Adrenal gland (tissue), 5 donors: ENCODE data around the gene PCDHB15.
A peak's percentile ranks its signal among the peaks of the same experiment; 100 is the strongest.

Source experiments
- CTCF ChIP-seq, 6 experiments: fragments of 450-650 bp in 4 of 6; fragments of 200-600 bp in 2 of 6; sonication (generic) in 1 of 6; IDR thresholded peaks; 1 replicate in 5 of 6; 2 replicates in 1 of 6; pipeline versions ENCODE4 v1.5.1 to v1.8.0; 2016 to 2021; ENCODE audit warnings: antibody characterized with exemption in 6 of 6, mild to moderate bottlenecking in 2 of 6, moderate library complexity in 1 of 6
- POLR2A ChIP-seq, 2 donors: fragments of 450-650 bp; IDR thresholded peaks; one replicate each; pipeline ENCODE4 v1.6.1; 2017; ENCODE audit warnings: antibody characterized with exemption in 2 of 2, mild to moderate bottlenecking in 2 of 2, moderate library complexity in 1 of 2
- donor health status: DM: no; HTN: no; CAD: no.

GRCh38 chr5:141199359-141200235 is 45.6 kb upstream of the PCDHB15 start, which contains the start of gene PCDHB11:
- no peak for TF ChIP-seq POLR2A (IDR thresholded peaks at IDR 0.05)
- TF ChIP-seq CTCF (IDR thresholded peaks at IDR 0.05) = peak in 1 of 6 experiments; percentile 13
